GM21576 (cell line): ENCODE data around the gene CACHD1.

Experiments
- ATAC-seq: cut with Tn5 transposase; IDR thresholded peaks from one replicate; pipeline ENCODE4 v1.9.1; 2021; ENCODE audit warnings: mild to moderate bottlenecking, moderate library complexity; ENCODE audit not compliant: unreplicated experiment

Gene CACHD1

DNA sequence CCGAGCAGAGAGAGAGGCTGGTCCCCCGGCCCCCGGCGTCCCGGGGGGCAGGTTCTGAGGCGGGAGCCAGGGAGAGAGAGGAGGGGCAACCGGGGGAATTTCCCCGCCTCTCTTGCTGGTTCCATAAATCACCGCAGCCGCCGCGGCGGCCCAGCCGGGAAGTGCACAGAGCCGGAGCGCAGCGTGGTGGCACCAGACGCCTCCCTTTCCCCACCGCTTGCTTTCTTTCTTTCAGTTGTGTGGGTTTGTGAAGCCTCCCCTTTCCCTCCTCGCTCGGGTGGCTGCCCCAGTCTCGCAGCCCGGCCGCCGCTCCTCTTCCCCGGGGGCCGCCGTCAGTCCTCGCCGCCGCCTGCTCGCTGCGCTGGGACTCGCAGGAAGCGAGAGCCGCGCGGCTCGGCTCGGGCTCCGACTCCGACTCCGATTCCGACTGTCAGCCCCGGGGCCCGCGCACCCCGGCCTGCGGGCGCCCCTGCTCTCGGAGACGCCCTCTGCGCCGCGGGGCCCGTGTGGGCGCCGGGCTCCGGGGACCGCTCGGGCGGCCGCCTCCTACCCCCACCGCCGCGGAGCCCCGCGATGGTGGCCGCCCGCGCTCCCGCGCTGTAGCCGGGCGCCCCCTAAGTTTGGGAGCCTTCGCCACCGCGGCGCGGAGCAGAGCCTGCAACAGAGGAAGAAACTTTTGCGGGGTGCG is at the start of gene CACHD1:
CACHD1 (plus strand) TSS at position 153 of the 688 bp plus-strand sequence. CDS start 616 bp downstream, outside the sequence.
- ATAC-seq: peak; percentile 57

DNA sequence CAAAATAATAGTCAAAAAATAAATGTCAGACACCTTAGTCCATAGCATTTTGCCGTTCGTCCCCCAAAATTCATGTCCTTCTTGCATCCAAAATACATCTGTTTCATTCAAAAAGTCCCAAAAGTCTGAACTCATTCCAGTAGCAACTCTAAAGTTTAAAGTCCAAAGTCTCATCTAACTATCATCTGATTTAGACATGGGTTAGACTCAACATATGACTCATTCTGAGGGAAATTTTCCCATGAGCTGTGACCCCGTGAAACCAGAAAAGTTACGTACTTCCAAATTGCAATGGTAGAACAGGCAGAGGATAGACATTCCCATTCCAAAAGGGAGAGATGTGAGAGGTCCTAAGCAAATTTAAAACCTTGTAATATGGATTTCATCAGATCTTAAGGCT is 48.6 kb upstream of the CACHD1 start:
- no peak for ATAC-seq

DNA sequence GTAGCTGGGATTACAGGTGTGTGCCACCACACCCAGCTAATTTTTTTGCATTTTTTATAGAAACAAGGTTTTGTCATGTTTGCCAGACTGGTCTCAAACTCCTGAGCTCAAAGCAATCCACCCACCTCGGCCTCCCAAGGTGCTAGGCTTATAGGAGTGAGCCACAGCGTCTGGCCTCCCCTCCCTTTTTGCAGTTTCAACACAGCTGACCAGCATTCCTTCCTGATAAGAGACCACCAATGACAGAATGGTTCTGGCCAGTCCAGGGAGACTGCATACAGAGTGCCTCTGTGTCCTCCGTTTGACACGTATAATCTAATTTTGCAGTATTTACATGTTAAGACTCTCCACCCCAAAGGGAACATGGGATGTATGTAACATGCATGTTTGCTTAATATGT is 46.4 kb upstream of the CACHD1 start:
- no peak for ATAC-seq

DNA sequence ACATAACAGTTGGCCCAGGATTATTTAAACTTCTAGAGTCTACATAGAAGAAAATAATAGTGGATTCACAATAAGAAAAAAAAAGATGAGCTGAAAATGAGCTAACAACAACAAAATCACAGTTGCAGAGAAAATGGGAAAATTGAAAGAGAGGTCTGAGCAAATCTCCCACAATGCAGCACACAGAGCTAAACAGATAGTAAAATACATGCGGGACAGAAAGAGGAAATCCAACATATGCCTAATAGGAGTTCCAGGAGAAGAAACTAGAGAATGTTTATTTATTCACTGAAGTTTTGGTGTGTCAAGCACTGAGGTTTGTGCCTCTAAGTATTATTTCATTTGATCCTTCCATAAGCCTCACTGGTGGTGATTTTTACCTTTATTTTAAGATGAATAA is 45.5 kb upstream of the CACHD1 start:
- ATAC-seq: no peak

DNA sequence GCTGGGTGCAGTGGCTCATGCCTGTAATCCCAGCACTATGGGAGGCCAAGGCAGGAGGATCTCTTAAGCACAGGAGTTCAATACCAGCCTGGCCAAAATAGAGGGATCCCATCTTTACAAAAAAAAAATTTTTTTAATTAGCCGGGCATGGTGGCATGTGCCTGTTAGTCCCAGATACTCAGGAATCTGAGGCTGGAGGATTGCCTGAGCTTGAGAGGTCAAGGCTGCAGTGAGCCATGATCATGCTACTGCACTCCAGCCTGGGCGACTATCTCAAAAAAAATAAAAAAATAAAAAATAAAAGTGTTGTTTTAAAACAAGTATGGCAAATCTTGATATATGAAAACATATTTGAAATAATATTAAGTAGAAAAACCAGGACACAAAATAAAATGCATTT is 44.4 kb upstream of the CACHD1 start:
- no peak for ATAC-seq

DNA sequence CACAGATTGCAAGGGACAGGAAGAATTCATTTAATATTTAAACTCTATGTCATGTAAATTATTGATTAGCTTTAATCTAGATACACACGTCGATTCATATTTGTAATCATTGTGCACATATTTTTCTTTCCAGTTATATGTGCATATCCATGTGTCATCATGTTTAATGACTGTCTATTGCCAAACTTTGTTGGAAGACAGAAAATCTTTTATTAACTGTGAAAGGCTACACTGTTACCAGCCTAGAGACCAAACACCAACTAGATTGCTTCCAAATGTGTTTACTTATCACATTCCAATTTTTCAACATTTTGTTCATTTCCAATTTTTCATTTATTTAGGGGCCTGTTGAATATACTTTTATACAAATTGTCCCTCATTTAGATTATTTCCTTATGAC is 43.2 kb upstream of the CACHD1 start:
- ATAC-seq: no peak

DNA sequence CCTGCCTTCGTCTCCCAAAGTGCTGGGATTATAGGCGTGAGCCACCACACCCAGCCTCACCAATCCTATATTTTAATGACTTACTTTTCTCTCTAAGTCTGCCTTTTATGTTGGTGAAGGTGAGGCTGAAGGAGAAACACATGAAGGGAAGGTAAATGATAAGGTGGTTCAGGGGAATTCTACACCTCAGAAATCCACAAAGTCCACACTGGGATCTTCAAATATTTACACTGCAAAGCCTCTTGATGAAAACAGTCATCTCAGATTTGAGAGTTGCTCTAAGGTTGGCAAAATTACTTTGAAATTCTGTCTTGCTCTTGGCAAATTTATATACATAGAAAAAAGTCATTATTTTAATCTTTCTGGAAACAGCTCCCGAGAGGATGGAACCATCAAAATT is 42.0 kb upstream of the CACHD1 start:
- ATAC-seq: no peak

DNA sequence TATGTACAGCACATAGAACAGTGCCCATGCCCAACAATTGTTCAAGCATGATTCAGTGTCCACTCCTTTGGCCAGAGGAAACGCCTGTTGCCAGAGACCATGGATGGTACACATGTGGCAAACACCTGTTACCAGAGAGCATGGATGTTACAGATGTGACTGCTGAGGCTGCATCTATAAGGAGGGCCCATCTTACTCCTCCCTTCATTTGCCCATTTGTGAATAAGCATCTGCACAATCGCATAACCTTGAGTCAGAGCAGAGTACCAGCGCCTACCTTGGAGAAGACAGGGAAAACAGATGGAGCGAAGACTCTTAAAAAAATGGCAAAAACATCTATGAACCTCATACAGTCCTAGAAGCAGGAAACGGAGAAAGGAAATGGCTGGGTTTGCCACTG is 36.6 kb upstream of the CACHD1 start:
- no peak for ATAC-seq

DNA sequence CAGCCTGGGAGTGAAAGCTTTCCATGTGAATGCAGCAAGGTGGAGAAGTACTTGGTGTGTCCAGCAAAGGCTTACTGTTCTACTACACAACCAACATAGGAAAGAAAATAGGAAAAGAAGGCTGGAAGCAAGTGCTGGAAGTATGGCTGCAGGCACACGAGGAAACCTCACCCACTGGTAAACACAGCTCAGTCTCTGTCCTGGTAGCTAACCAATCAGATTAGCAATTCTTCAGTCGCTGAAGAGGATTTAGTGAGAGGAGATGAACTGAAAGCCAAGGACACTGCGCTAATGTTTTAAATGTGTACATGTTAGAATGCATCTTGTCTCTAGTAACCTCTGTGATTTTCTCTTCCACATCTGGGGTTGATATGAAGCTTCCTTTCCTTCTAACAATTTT is 36.2 kb upstream of the CACHD1 start:
- no peak for ATAC-seq

DNA sequence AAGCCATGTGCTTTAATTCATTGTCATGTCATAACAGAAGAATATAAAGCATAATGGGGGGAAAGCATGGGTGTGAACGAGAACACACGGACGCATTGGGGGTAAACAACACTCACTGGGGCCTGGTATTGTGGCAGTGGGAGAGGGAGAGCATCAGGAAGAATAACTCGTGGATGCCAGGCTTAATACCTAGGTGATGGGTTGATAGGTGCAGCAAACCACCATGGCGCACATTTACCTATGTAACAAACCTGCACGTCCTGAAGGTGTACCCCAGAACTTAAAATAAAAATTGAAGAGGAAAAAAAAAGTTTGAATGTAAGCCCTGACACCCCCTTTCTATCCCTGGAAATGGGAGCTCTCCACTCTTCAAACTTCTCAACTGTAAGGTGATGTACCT is 34.9 kb upstream of the CACHD1 start:
- ATAC-seq: no peak

DNA sequence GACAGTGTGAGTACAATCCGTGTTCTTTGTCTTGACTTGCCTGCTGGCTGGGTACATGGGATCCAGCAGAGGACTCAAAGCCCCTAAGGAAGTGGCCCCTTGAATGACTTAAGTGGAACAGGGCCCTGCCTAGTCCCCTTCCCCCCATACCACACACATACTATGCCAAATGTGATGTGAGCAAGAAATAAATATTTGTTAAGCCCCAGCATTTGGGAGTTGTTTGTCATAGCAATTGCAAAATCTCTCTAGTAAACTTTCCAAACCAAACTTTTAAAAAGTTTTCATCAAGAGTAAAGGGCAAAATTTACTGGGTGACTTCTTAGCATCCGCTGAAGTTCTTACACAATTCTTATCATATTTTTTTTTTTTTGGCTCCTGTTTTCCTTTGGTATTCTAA is 32.5 kb upstream of the CACHD1 start:
- no peak for ATAC-seq

DNA sequence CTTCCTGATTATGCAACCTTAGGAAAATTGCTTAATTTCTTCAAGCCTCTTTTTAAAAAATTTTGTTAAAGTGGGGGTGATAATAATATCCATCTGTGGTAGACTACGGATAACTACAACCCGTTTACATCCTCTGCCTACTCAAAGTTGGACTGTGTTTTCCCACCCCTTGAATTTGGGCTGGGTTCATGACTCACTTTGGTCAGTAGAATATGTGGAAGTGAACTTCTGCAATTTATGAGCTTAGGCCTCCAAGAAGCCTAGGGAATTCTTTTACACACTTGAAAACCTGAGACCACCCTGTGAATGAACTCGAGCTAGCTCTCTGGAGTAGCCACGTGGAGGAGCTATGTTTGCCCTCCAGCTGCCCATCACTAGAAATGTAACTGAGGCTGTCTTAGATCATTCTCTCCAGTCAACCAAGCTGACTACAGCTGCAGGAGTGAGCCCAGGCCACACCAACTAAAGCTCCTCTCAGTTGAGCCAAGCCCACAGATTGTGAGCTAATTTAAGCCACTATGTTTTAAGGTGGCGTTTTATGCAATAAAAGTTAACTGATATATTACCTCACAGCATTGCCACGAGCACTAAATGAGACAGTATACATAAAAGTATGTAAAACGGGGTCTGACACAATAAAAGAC is 29.6 kb upstream of the CACHD1 start:
- ATAC-seq: no peak

DNA sequence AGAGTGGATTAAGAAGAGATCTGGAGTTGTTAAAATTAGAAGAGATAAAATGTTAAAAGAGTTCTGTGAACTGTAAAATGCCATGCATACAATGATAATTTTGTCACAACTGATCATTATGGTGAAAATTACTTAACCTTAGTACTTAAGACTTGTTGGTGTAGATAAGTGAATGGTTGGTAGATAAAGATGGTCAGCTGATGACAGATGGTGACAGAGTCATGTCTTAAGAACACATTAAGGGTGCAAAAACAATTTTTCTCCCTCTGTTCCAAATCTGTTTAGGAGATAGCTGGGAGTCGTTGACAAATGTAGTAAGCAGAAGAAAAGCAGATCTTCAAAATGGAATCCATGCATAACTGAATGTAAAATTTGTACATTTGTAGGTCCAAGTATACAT is 18.5 kb upstream of the CACHD1 start:
- ATAC-seq: no peak

DNA sequence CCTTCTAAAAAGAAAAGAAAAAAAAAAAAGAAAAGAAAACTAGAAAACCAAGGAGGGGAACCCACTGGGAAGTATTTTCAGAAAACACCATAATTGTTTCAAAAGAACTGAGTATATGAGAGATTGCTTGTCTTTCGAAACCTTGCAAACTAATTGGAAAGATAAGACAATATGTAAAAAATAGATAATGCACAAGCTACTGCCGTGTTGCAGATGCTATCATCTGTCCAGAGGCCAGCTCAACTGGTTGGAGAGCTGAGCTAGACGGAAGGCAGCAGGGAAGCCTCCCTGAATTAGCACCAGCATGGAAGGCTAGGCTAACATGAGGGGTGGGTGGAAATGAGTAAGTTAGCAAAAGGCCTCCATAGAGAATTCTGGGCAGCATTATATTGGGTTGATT is 16.2 kb upstream of the CACHD1 start:
- no peak for ATAC-seq

DNA sequence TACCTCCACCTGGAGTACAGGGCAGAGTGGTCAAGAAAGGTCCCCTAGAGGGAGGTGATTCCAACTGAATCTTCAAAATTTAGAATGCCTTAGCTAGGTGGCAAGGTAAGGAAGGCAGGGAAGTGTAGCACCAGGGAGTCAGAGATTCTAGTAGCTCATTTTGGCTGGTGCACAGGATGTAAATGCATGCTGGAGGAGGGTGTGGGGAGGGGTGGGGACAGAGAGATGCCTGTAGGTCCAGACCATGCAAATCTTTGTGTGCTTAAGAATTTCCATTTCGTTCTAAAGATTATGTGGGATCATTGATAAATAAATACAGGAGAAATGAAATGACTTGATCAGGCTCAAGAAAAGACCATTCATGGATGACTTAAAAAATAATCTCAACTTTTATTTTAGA is 11.0 kb upstream of the CACHD1 start:
- no peak for ATAC-seq

DNA sequence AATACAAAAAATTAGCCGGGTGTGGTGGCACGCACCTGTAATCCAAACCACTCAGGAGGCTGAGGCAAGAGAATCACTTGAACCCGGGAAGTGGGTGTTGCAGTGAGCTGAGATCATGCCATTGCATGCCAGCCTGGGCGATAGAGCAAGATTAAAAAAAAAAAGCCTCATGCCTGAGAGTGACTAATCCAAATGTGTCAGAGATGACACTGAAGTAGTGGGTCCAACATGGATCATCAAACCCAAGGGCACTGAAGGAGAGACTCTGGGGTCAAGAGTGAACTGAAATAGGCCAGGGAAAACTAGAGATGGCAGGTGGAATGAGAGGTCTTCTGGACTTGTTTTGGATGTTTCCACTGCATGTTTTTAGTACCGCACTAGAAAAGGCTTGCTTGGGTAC is 10.2 kb upstream of the CACHD1 start:
- ATAC-seq: no peak

DNA sequence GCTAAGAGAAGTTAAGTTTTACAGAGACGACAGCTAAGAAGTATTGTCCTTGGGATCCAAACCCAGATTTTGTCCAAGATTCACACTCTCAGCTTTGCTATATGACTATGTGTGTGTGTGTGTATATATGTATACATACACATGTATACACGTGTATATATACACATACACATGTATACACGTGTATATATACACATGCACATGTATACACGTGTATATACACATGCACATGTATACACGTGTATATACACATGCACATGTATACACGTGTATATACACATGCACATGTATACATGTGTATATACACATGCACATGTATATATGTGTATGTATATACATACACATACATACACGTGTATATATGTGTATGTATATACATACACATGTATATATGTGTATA is 3.9 kb upstream of the CACHD1 start:
- ATAC-seq: no peak

DNA sequence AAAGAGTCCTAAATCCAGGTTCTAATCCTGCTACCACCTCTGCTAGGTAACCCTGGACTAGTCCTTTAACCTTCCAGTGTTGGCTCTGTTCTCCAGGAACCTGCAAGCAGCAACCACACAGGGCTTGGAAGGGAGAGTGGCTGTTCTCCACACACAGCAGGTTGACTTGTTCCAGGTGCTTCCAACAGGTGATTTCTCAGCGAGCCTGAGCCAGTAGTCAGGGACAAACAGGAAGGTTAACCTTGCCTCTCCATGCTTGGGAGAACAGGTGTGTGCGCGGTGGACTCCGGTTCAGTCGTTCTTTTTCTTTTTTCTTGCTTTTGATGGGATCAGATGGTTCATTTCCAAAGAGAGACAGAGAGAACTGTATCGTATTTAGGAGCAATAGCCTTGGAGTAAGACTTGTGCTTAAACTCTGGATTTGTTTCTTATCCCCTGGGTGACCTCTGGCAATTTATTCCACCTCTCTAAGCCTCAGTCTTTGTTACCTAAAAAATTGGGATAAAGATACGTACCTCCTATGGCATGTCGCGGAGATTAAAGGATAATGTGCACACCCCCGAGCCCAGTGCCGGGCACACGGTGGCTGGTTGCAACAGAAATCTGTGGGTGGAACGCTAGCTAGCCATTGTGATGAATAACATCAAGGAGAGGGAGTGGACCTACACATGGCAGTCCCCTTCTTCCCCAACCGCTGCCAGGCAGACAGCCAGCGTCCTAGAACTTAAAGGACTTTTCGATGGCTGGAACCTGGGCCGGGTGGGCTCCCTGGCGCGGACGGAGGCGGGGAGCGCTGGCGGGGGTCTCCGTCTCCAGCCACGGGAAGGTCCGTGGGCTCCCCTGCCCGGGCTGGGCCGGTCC is 583 bp upstream of the CACHD1 start:
- ATAC-seq: no peak

DNA sequence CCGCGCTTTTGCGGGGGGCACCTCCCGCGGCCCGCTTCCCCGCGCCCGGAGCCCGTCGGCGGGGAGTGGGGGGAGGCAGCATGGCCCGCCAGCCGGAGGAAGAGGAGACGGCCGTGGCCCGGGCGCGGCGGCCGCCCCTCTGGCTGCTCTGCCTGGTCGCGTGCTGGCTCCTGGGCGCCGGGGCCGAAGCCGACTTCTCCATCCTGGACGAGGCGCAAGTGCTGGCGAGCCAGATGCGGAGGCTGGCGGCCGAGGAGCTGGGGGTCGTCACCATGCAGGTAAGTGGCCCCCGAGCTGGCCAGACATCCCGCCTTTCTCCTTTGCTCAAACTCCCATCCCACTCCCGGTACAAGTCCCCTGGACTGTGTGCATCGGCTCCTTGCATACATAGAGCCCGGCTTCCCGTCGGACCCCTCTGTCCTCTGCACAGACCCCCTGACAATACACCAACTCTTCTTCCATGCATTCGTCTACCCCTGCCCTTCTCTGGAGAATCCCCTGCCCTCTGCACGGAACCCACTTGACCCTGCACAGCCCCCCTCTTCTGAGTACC is 812 bp downstream of the CACHD1 start:
- ATAC-seq: peak; percentile 9

DNA sequence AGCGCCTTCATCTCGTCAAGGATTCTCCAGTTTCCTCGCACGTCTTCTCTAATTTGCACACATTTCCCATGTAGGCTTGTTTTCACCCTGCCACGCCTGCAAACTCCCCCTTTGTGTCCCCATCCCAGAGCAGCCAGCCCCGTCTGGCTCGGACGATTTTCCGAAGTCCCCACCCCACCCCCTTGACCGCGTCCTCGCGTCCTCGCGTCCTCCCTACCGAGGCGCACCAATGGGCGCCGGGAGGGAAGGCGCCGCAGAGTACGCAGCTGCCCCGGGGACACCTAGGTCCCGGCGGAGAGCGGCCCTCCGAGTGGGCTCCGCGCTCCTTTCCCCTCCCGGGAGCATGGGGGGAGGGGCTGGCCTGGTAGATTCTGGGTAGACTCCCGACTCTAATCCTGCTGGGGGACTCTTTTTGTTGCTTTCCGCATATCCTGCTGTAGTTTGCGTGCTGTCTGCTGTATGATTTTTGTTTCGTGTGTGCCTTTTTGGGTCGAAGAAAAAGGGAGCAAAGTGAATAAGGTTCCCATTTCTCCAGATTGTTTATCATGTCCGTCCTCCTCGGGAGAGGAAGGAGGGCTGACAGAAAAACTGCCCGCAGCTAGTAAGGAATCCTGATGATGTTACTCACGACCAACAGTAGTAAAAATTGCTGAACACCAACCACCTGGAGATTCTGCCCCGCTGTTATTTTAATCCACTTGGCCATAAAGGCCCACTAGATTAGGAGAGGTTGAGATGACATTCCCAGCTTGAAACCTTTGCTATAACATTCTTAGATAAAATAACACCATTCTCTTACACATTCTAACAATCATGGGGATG is 1.5 kb downstream of the CACHD1 start:
- ATAC-seq: no peak

DNA sequence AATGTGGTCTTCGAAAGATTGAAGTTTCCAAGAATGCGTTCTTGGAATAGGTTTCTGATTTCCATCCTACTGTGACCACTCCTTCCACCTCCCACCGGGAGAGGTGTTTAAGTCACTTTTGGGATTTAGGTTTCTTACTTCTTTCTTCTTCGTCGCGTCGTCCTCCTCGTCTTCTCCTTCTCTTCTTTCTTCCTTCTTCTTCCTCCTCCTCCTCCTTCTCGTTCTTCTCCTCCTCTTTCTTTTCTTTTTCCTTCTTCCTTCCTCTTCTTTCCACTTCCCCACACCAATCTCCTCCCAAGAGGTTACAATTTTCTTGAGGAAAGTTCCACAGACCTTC is 2.1 kb downstream of the CACHD1 start:
- no peak for ATAC-seq
